Loucy (cell line): ENCODE results near the gene DUSP28.

Experiments used
- CTCF ChIP-seq: fragments of 200-600 bp; sonication (generic); conservative IDR thresholded peaks from 2 replicates; pipeline ENCODE4 v1.5.1; 2014; ENCODE audit warnings: mild to moderate bottlenecking, antibody characterized with exemption, low read length
- EZH2phosphoT487 ChIP-seq: fragments of 200-600 bp; IDR thresholded peaks from 2 replicates; pipeline ENCODE4 v1.6.1; 2018; ENCODE audit warnings: antibody characterized with exemption, mild to moderate bottlenecking, moderate library complexity, borderline replicate concordance

- TF ChIP-seq CTCF, result no peak
- TF ChIP-seq EZH2phosphoT487, result no peak
Observed at GRCh38 chr2:240527153-240527750, 32.9 kb upstream of the DUSP28 start.
